ENCODE data around the gene SIRT5. TPM values are rescaled to one million over a fixed set of nuclear protein-coding genes. Genes with fewer than 3 reads are reported as not detected.

SIRT5 gene
- total RNA-seq, 6 donors from 2014 or later, result 7.0 to 19.9 (median 11.0) TPM

DNA sequence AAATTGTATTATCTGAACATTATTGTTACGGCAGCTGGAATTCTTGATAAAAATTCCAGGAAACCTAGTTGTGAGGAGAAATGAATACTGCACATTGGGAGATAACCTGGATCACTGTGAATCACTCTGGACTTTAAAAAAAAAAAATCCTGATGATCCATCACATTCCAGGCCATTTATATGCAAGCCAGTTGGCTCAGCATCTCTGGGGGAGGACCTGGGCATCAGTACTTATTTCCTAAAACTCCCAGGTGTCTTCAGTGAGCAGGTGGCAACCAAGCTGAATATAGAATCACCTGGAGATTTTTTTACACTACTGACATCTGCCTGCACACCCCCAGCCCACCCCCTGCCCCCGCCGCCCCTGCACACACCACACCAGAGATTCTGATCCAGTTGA, 39.1 kb upstream of the SIRT5 start:
- TF ChIP-seq EP300 (IDR thresholded peaks at IDR 0.05) (no peak), POLR2A (IDR thresholded peaks at IDR 0.05) (no peak), POLR2AphosphoS5 (IDR thresholded peaks at IDR 0.05) (no peak)
- TF ChIP-seq, protein P1, sequence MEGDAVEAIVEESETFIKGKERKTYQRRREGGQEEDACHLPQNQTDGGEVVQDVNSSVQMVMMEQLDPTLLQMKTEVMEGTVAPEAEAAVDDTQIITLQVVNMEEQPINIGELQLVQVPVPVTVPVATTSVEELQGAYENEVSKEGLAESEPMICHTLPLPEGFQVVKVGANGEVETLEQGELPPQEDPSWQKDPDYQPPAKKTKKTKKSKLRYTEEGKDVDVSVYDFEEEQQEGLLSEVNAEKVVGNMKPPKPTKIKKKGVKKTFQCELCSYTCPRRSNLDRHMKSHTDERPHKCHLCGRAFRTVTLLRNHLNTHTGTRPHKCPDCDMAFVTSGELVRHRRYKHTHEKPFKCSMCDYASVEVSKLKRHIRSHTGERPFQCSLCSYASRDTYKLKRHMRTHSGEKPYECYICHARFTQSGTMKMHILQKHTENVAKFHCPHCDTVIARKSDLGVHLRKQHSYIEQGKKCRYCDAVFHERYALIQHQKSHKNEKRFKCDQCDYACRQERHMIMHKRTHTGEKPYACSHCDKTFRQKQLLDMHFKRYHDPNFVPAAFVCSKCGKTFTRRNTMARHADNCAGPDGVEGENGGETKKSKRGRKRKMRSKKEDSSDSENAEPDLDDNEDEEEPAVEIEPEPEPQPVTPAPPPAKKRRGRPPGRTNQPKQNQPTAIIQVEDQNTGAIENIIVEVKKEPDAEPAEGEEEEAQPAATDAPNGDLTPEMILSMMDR (IDR thresholded peaks at IDR 0.05), result no peak
- 94 to 97% methylated on average over 3 of the region's 3 CpGs for WGBS, 2 donors

DNA sequence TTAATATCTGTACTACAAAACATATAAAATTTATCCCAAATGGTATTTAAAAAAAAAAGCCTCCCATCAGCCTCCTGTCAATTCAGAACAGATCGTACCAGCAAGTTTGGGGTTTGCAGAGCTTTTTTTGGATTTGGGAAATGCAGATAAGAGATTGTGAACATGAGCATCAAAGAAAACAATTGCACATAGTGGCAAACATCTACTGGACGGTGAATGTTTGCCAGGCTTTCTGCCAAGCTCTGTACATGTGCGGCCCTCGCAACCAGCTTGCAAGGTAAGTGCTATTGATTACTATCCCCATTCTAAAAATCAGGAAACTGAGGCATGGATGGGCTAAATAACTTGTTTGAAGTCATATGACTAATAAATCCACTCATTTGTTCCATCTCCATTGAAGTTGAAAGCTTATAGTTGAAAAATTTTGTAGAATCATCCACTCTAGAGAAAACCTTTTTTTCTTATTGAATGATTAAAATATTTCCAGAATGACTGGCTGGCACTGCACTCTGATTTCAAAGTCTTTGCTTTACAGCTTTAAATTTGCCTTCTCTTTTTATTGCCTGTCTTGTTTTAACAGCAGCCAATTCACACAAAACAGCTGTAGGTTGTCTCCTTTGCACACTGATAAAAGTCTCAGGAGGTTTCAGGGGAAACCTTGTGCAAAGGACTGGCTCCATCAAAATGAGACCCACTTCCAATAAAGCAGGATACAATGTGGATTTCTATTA, 37.4 kb upstream of the SIRT5 start:
- ATAC-seq (ENCODE audit: low FRiP score in 2 of 2) (no peak), DNase-seq (no peak)
- peaks cover 0 to 15% (median 6%) of the 10 kb centered on the region in 4 donors for H3K4me1 ChIP-seq
- no peaks in the 10 kb centered on the region for H3K27me3 ChIP-seq
- H3K27ac ChIP-seq, result no peak overlapping the region
- H3K36me3 ChIP-seq, result no peaks in the 10 kb centered on the region
- no peak for TF ChIP-seq EP300 (IDR thresholded peaks at IDR 0.05)
- TF ChIP-seq POLR2AphosphoS5 (IDR thresholded peaks at IDR 0.05), result no peak
- TF ChIP-seq, protein P1 (IDR thresholded peaks at IDR 0.05), result no peak
- TF ChIP-seq POLR2A (IDR thresholded peaks at IDR 0.05), result no peak
- WGBS, 2 donors, result 74 to 79% methylated on average over 4 of the region's 4 CpGs
- H3K9me3 ChIP-seq, result no peaks in the 10 kb centered on the region
- H3K4me3 ChIP-seq, result no peak overlapping the region

More for the DNA sequence above, 39.1 kb upstream of the SIRT5 start:
- Histone ChIP-seq H3K36me3 (no peaks in the 10 kb centered on the region), H3K4me3 (no peak overlapping the region), H3K9me3 (no peaks in the 10 kb centered on the region), H3K27me3 (no peaks in the 10 kb centered on the region), H3K4me1 (peaks cover 0 to 15% (median 6%) of the 10 kb centered on the region in 4 donors), H3K27ac (no peak overlapping the region)
- DNase-seq (no peak), ATAC-seq (ENCODE audit: low FRiP score in 2 of 2) (no peak)

DNA sequence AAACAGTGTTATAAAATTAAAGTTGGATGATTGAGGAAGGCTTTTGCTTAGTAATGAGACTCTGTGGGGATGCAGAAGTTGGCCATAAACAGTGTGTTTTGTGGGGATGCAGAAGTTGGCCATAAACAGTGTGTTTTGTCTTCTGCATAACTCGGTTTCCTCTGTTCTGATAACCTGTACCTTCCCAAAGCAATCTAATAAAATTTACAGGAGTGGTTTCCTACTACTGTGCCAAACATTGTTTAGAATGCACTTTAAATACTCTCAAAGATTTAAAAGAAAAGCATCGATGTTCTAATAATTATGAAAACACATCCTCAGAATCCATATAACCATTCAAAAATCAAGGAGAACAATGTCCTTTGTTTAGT, 36.9 kb upstream of the SIRT5 start:
- no peak overlapping the region for H3K4me3 ChIP-seq
- no peaks in the 10 kb centered on the region for H3K9me3 ChIP-seq
- no peaks in the 10 kb centered on the region for H3K36me3 ChIP-seq
- ATAC-seq (ENCODE audit: low FRiP score in 2 of 2) (no peak), DNase-seq (no peak)
- TF ChIP-seq EP300 (IDR thresholded peaks at IDR 0.05), result no peak
- H3K27me3 ChIP-seq, result no peaks in the 10 kb centered on the region
- 40 to 55% methylated on average over 2 of the region's 2 CpGs for WGBS, 2 donors
- H3K27ac ChIP-seq, result no peak overlapping the region
- H3K4me1 ChIP-seq, result peaks cover 0 to 15% (median 6%) of the 10 kb centered on the region in 4 donors

DNA sequence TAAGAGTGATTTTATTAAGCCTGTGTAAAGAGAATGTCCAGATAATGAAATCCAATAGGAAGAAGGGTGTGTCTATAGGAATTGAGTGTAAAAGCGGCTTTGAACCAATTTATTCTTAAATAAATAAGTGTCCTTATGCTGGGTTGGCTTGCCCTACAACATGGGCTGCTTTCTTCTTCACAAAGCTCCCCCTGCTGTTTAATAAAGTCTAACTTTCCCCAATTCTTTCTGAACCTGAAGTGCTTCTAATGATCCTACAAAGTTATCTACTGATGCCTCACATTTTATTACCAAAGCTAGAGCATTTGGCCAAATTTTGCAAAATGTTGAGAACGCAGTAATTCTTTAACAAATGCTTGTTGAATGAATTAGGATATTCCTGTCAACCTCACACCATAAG, 36.3 kb upstream of the SIRT5 start:
- Histone ChIP-seq H3K27me3 (no peaks in the 10 kb centered on the region), H3K4me1 (peaks cover 0 to 15% (median 6%) of the 10 kb centered on the region in 4 donors), H3K27ac (peak overlapping the region in 2 of 4 donors; percentile 11 to 41), H3K36me3 (no peaks in the 10 kb centered on the region), H3K9me3 (no peaks in the 10 kb centered on the region), H3K4me3 (no peak overlapping the region)
- DNase-seq (no peak), ATAC-seq (ENCODE audit: low FRiP score in 2 of 2) (peak in 1 of 2 donors; percentile 67)
- WGBS, 2 donors, result 59 to 63% methylated on average over 2 of the region's 2 CpGs
- no peak for TF ChIP-seq POLR2AphosphoS5 (IDR thresholded peaks at IDR 0.05)
- TF ChIP-seq POLR2A (IDR thresholded peaks at IDR 0.05), result no peak
- TF ChIP-seq, protein P1 (IDR thresholded peaks at IDR 0.05), result peak in 5 of 6 experiments; percentile 14 to 55 (median 47)

DNA sequence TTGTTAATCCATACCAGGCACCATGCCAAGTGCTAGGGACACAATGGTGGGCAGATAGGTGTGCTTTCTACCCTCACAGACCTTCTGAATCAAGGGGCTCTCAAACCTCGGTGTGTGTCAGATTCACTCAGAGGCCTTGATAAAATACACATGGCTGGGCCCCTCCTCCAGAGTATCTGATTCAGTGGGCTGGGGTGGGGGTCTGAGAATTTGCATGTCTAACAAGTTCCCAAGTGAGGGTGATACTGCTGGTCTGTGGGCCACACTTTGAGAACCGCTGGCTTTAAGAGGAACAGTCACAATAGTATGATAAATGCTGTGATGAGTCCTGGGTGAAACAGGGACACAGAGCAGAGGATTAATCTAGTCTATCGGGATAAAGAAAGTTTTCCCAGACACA, 35.8 kb upstream of the SIRT5 start:
- 88 to 93% methylated on average over 3 of the region's 3 CpGs for WGBS, 2 donors
- ATAC-seq (ENCODE audit: low FRiP score in 2 of 2), result no peak

More for the DNA sequence above, 35.8 kb upstream of the SIRT5 start:
- peak overlapping the region in 2 of 4 donors; percentile 11 to 41 for H3K27ac ChIP-seq
- peaks cover 0 to 15% (median 6%) of the 10 kb centered on the region in 4 donors for H3K4me1 ChIP-seq
- no peak for DNase-seq
- H3K4me3 ChIP-seq, result no peak overlapping the region
- no peaks in the 10 kb centered on the region for H3K36me3 ChIP-seq
- no peaks in the 10 kb centered on the region for H3K27me3 ChIP-seq
- no peaks in the 10 kb centered on the region for H3K9me3 ChIP-seq
- no peak for TF ChIP-seq EP300 (IDR thresholded peaks at IDR 0.05)
- TF ChIP-seq POLR2AphosphoS5 (IDR thresholded peaks at IDR 0.05), result no peak
- no peak for TF ChIP-seq POLR2A (IDR thresholded peaks at IDR 0.05)
- TF ChIP-seq, protein P1 (IDR thresholded peaks at IDR 0.05), result no peak

Data from upper lobe of left lung (tissue), 6 donors.